HFF-Myc (cell line): Measurements from ENCODE around the gene MEIOSIN.
"Not testable (repeated sequence)": the region's sequence is repeated elsewhere in the genome, so short reads cannot be mapped to it uniquely, and the experiment has no call there.

Experiments used
- DNase-seq: peaks from one replicate; pipeline ENCODE4 v3.0.0-alpha.2; 2011; ENCODE audit warnings: low read depth; ENCODE audit errors: extremely low read depth
- H3K4me3 ChIP-seq: replicated peaks from 2 replicates; pipeline ENCODE4 v1.5.1; 2011; ENCODE audit warnings: low read depth, mild to moderate bottlenecking, control low read depth, low read length
- TF ChIP-seq, protein P1 (sequence below): IDR thresholded peaks from 2 replicates; pipeline ENCODE4 v1.5.1; 2012; ENCODE audit warnings: mild to moderate bottlenecking, low read depth, low read length, control low read depth; ENCODE audit errors: missing control alignments

The MEIOSIN gene

DNA sequence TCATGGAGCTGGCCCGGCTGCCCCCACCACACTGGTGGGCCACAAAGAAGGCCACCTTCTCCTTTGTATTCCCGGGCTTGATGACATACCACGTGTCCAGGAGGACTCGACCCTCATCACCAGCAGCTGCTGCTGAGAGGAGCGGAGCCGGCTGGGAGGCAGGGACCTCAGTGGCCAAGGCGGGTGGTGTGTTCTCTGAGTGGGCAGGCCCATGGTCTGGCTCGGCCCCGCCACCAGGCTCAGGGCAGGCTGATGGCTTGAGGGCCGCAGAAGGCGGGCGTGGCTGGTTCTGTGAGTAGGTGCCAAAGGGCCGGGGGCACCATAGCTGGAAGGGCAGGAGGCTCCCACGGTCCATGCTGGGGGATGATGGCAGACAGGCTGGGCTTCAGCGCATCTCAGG lies 20.1 kb upstream of the MEIOSIN start:
- TF ChIP-seq, protein P1, sequence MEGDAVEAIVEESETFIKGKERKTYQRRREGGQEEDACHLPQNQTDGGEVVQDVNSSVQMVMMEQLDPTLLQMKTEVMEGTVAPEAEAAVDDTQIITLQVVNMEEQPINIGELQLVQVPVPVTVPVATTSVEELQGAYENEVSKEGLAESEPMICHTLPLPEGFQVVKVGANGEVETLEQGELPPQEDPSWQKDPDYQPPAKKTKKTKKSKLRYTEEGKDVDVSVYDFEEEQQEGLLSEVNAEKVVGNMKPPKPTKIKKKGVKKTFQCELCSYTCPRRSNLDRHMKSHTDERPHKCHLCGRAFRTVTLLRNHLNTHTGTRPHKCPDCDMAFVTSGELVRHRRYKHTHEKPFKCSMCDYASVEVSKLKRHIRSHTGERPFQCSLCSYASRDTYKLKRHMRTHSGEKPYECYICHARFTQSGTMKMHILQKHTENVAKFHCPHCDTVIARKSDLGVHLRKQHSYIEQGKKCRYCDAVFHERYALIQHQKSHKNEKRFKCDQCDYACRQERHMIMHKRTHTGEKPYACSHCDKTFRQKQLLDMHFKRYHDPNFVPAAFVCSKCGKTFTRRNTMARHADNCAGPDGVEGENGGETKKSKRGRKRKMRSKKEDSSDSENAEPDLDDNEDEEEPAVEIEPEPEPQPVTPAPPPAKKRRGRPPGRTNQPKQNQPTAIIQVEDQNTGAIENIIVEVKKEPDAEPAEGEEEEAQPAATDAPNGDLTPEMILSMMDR = no peak
- no peak for DNase-seq

GRCh38 chr19:45715139-45715538 lies 18.1 kb upstream of the MEIOSIN start:
- TF ChIP-seq, protein P1 = no peak
- no peak for DNase-seq
- H3K4me3 ChIP-seq = no peak overlapping the region

More for the DNA sequence above, 20.1 kb upstream of the MEIOSIN start:
- no peak overlapping the region for H3K4me3 ChIP-seq

DNA sequence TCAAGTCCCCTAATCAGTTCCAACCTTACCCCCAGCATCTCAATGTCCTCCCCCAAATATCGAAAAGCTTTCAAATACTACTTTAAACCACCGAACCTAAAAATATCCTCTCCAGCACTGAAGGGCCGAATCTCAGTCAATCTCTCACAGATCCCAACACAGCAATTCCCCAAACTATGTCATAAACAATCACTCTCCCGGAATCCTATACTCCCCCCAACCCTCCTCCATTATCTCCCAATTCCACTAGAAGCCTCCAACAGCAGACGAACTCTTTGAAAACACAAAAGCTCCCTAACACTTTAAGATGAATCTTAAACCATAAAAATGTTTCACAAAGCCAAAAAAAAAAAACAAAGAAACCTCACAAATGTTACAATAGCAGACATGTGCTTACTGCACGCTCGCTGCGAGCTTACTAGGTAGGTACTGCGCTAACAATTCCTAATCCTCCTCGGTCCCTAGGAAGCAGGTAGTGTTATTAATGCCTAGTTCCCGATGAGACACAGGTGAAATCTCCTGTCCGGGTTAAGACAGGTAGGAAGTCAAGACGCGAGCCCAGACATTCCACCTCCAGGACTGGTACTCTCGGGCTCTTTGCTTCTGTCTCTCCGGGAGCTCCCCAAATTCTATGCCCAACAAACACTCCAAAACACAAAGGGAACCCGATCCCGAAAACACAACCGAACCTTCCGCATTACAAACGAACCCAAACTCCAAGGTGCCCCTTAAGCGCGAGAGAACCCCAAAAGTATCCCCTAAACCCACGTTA lies 16.7 kb upstream of the MEIOSIN start:
- DNase-seq = no peak
- TF ChIP-seq, protein P1 = no peak

GRCh38 chr19:45717131-45717982 lies 15.9 kb upstream of the MEIOSIN start:
- DNase-seq = peak; percentile 97
- TF ChIP-seq, protein P1 = no peak
- peak overlapping the region; percentile 83 for H3K4me3 ChIP-seq

More for the DNA sequence above, 16.7 kb upstream of the MEIOSIN start:
- H3K4me3 ChIP-seq = peak overlapping the region; percentile 83

GRCh38 chr19:45717983-45718650 lies 15.1 kb upstream of the MEIOSIN start:
- DNase-seq = no peak
- TF ChIP-seq, protein P1 = no peak
- peak overlapping the region; percentile 83 for H3K4me3 ChIP-seq

GRCh38 chr19:45720065-45720464 lies 13.2 kb upstream of the MEIOSIN start:
- not testable (repeated sequence) for DNase-seq, H3K4me3 ChIP-seq

GRCh38 chr19:45728683-45729082 lies 4.6 kb upstream of the MEIOSIN start:
- H3K4me3 ChIP-seq, DNase-seq: not testable (repeated sequence)
